GM08714 (cell line): ENCODE data around the gene COL4A3.
"Not testable (repeated sequence)": the region's sequence is repeated elsewhere in the genome, so short reads cannot be mapped to it uniquely, and the experiment has no call there.

Source experiments
- H3K4me3 ChIP-seq: fragments of 200-500 bp; sonication (Bioruptor generic); 2 replicates; pipeline ENCODE4 v1.5.1; 2014; ENCODE audit warnings: mild to moderate bottlenecking, low read length, inconsistent platforms
- ZNF274 ChIP-seq: IDR thresholded peaks from 2 replicates; pipeline ENCODE4 v1.6.1; 2012; ENCODE audit warnings: mild to moderate bottlenecking, low read depth, low read length

The COL4A3 gene

DNA sequence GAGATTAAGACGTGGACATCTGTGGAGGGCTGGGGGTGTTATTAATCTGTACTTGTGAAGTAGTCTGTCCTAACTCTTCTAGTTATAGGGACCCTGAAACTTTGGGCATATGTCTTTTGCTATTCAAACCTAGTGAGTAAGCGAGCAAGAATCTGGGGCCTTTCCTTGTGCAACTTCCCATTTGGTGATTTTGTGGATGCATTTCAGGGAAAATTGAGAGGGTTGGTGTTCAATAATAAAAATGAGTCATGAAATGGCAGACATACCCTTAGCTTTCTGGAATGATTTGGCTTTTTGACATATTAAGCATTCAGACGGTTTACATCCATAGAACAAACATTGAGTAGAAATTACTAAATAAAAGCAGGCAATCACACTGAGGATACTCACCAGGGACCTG, 17.4 kb upstream of the COL4A3 start:
- no peak for TF ChIP-seq ZNF274
- no peak overlapping the region for H3K4me3 ChIP-seq

GRCh38 chr2:227148106-227148505, 16.3 kb upstream of the COL4A3 start:
- TF ChIP-seq ZNF274: no peak
- H3K4me3 ChIP-seq: no peak overlapping the region

GRCh38 chr2:227150222-227150936, 14.0 kb upstream of the COL4A3 start:
- H3K4me3 ChIP-seq: no peak overlapping the region
- TF ChIP-seq ZNF274: no peak

GRCh38 chr2:227152093-227152766, 12.2 kb upstream of the COL4A3 start:
- no peak overlapping the region for H3K4me3 ChIP-seq
- no peak for TF ChIP-seq ZNF274

- no peak for TF ChIP-seq ZNF274
- no peak overlapping the region for H3K4me3 ChIP-seq
Observed at GRCh38 chr2:227153307-227153706, 11.1 kb upstream of the COL4A3 start.

DNA sequence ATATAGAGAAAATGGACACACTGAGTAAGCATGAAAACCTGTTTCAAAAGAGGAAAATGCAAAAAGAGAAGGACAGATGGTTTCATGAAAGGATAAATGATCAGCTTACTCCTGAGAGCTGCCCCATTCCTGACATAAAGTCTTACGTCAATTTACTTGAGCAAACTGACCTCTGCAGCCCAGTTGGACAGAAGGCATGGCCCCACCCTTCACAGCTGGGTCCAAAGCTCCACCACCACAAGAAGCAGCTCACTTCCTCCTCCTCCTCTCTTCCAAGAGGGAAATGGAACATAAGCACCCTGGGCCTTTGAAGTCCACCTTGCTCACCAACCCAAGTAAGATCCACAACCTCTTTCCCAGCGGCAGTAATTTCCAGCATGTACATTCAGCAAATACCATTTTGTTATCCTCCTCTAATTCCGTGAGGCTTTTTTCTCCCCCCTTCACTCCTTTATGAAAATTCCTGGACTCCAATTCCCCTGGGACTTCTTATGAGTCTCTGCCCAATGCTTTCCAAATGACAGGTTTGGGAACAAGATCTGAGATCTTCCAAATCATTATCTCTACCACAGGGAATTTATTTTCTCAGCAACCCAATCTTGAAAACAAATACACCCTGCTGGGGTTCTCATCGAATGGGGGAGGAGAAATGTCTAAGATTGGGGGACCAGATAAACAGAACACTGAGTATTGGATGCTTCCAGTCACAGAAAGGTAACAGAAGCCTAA, 10.5 kb upstream of the COL4A3 start:
- no peak overlapping the region for H3K4me3 ChIP-seq
- no peak for TF ChIP-seq ZNF274

DNA sequence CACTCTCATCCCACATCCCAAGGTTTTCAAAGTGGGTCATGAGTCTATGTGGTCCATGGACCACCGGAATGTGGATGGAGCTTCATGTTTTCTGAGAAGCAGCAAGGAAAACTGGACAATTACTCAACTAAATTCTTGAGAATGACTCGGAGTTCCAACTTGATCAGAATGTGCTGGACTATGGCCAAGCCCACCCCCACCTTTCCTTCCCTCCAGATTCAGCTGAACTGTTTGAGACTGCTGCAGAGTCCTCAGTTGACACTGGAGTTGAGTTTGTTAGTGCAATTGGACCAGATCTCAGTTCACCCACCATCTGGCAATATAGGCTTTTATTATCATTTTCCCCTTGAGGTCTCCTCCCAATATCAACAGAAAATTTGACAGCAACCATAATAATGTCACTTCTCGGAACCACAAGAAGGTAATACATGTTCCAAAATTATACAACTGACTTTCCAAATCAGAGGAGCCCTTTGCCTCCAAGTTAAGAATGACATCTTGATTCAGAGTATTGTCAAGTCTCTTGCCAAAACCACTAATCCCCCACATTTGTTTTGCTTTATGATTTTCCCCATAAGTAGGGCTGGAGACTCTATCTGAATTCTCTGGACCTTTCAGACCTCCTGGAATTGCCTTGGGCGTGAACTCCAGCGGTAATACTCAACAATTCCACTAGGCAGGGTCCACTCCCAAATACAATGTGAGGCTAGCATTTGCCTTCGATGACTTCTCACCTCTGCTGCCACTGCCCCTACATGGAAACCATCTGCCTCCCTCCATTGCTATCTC, 9.2 kb upstream of the COL4A3 start:
- no peak for TF ChIP-seq ZNF274
- H3K4me3 ChIP-seq: no peak overlapping the region

DNA sequence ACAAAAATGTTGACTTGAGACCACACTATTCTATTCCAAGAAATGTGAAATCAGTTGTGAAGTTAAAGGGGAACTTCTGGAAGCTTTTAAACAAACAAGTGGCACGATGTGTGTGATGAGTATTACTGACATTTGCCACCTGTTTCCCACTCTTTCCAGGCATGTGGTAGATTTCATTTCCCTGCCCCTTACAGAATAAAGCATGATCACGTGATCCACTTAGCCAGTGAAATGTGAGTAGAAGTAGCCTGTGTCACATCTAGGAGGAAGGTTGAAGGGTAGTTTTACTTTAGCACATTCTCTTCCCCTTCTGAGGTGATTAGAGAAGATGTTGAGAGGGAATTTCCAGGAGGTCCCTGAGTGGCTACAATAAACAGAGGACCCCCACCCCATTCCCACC, 4.3 kb upstream of the COL4A3 start:
- TF ChIP-seq ZNF274: no peak
- H3K4me3 ChIP-seq: no peak overlapping the region

GRCh38 chr2:227161947-227162346, 2.5 kb upstream of the COL4A3 start:
- H3K4me3 ChIP-seq: no peak overlapping the region
- TF ChIP-seq ZNF274: no peak

DNA sequence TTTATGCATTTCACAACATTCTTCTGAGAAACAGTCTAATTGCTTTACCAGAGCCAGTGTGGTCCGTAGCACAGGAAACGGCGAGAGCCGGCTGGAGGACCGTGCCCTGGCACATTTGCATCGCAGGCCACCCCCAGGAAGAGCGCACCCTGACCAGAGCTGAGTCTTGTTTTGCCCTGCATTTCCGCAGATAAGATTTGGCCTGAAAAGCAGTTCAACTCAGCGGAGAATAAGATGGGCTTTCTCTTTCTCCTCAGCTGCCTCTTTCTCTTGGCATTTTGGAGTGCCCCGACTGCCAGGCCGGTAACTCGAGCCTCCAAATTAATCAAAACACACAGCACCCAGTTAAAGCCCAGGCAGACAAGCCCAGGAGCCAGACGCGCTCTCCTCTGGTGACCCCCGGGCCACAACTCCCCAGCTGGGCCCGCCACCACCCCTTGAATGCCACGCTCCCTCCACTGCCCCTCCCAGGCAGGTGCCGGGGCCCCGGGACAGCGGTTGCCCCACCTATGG, 883 bp upstream of the COL4A3 start:
- H3K4me3 ChIP-seq: peak overlapping the region; percentile 71; the same call in 1 of the 2 replicates

DNA sequence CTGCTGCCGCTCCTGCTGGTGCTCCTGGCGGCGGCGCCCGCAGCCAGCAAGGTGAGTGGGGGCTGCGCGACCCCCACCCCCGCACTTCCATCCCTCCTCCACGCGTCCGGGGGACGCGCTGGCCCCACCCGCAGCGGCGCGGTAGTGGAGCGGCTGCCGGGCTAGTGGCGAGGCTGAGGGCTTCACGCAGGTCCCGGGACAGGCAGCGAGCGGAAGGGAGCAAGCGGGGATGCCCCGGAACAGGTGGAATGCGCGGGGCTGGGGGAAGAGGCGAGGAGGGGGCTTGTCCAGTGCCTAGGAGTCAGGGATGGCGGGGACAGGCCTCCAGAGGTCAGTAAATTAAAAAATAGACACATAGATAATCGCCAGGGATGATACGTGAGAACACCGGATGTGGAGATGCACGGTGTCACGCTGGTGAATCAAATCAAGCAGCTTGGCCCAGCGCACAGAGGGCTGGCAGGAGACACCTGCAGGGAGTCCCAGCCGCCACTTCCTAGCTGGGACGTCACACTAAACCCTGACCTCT, 403 bp downstream of the COL4A3 start:
- TF ChIP-seq ZNF274: no peak
- peak overlapping the region; percentile 71 for H3K4me3 ChIP-seq

More for the DNA sequence above, 883 bp upstream of the COL4A3 start:
- TF ChIP-seq ZNF274: no peak

DNA sequence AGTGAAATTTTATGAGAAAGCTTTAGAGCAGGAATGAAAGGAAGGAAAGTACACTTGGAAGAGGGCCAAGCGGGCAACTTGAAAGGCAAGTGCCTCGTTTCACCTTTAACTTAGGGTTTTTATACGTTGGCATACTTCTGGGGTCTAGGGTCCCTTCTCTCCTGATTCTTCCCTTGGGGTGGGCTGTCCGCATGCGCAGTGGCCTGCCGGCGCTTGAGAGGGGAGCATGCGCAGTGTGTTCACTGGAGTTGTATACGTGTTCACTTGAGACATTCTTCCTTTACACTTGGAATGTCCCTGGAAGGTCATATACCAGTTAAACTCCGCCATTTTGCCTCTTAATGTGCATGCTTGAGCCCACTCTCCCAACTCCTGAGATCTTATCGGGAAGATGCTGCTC, 7.4 kb downstream of the COL4A3 start:
- H3K4me3 ChIP-seq: not testable (repeated sequence)

- no peak overlapping the region for H3K4me3 ChIP-seq
- TF ChIP-seq ZNF274: no peak
Observed at GRCh38 chr2:227177592-227178336, 13.3 kb downstream of the COL4A3 start.
